Skin of body (tissue), 2 donors: Measurements from ENCODE around the gene AMBP. TPM values are rescaled to one million over a fixed set of nuclear protein-coding genes. Genes with fewer than 3 reads are reported as not detected.
"Not testable (repeated sequence)": the region's sequence is repeated elsewhere in the genome, so short reads cannot be mapped to it uniquely, and the experiment has no call there.

Source experiments
- DNase-seq: peaks from one replicate; lab custom pipeline; 2025; lab: John Stamatoyannopoulos, UW
- total RNA-seq: library from RNA; depleted of rRNA; stranded (reverse); fragments of >200 nt; gene quantifications from one replicate; pipeline ENCODE4 v1.2.3, GENCODE V29; 2014

AMBP gene
- total RNA-seq, 1 donor from 2014 or later = 0.30 TPM

DNA sequence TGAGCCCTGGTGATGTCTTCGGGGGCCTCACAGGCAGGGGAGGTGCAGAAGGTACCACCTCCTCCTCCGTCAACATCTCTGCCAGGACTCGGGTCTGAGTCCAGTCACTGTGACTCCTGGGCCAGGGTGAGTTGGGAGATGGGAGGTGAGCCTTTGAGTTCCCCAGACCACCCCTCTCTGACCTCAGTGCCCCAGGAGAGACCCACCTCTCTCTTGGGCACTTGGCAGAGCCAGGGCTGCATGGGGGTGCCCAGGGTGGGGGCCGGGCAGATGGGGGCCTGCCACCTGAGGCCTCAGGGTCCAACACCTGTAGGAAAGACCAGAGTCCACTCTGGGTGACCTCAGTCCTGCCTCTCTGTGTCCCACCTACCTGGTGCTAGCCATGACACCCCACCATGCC is 14.2 kb upstream of the AMBP start:
- no peak for DNase-seq

DNA sequence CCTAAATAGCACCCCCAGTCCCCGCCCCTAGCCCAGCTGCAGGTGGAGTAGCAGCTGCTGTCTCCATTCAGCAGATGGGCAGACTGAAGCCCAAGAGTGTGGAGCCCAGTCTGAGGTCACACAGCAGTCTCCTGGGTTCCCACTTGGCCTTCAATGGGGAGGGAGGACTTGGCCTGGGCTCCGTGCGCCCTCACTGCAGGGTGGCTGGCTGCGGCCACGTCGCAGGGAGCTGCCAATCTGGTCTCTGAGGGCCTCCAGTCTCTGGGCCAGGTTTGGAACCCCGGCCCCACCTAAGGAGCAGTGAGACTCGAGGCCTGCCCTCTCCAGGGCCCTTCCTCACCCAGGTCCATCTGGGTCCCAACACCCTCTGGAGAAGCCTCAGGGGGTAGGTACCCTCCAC is 13.6 kb upstream of the AMBP start:
- DNase-seq = no peak

DNA sequence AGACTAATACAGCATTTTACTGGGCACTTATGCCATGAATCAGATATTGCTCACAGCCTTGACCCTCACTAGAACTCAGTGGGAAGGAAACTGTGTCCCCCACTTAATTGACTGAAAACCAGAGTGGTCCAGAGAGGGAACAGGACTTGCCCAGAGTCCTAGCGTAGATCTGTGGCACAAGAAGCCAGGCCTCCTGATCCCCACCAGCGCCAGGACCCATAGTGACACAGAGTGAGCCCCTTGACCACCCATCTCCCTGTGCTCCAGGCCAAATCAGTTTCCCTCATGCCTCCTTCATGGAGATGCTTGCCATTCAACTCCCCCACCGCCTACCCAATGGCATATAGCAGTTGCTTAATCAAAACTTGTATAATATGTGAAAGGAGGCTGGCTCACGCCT is 12.7 kb upstream of the AMBP start:
- no peak for DNase-seq

DNA sequence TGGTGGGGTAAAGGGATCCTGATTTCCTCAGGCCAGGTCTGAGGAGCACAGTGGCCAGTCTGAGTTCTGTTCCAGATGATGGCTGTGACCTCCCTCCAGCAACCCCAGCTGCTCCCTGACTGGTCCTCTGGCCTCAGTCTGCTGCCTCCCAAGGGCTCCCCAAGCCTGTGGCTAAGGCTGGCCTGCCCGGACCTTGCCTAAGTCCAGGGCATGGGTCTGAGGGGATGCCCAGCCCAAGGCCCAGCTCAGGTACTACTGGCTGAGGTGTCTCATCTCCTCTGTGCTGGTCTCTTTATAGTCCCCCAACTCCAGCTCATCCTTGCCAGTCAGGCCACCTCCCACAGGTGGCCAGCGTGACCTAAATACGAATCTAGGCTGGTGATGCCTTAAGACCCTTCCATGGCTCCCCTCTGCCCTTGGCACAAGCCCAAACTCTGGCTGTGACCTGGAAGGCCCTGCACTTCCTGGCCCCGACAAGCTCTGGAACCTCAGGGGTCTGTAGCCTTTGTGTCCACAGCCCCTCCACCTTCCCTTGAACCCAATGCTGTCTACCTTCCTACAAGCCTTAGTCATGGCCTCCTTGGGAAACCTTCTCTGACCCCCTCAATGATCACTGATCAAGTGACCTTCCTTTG is 11.2 kb upstream of the AMBP start:
- DNase-seq = no peak

DNA sequence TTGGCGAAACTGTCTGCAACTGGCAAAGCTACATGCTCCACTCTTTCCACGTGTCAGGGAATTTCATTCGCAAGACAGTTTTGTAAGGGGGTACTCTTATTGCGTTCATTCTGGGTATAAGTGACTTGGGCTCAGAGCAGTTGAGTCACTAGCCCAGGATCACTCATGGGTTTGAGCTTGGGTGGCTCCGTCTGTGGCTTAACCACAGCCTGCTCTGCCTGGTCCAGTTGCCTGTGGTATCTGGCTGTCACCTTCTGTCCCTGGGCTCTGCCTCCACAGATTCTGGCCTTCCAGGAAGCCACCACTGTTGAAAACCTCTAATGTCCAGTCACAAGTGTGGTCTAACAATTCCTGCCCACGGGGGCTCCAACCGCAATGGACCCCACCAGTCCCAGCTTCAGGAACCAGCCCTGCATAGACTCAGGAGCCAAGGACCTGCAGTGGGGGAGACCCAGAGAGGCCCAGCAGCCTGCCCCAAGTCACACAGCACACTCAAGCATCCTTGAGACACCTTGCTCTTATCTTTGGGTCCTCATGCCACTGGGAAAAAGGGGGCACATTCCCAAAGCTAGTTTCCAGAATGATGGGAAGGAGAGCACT is 10.6 kb upstream of the AMBP start:
- no peak for DNase-seq

DNA sequence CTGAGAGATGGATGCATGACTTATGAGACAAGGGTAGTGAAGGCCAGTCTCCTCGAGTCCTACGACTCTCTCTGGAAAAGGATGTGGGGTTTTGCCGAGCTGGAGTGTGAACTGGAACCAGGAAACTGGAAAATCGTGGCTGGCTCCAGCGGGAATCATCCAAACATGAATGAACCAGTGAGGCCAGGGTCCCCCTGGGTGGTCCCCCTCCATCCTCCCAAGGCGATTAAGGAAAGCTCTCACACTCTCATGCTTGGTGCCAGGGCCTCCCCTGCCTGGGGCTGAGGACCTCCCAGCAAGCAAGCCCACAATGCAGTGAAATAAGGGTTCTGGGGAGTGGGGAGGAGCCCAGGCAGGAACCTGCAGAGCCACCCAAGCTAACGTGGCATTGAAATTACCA is 9.6 kb upstream of the AMBP start:
- no peak for DNase-seq

DNA sequence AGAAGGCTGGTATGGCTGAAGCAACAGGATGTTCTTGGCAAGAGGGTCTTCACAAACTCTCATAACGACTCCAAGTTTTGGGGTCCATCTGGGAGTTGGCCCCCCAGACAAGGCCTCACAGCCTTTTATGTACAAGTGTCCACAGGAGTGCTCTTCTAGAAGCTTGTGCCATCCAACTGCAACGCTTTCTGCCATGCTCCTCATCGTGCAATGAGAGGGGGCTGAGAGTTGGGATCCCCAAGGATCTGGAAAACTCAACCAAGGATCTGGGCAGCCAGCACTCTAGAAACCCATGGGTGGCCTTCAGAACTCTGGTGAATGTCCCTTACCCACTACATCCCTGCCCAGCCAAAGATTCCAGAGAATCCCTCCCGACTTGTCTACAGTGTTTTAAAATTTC is 8.5 kb upstream of the AMBP start:
- DNase-seq = no peak

DNA sequence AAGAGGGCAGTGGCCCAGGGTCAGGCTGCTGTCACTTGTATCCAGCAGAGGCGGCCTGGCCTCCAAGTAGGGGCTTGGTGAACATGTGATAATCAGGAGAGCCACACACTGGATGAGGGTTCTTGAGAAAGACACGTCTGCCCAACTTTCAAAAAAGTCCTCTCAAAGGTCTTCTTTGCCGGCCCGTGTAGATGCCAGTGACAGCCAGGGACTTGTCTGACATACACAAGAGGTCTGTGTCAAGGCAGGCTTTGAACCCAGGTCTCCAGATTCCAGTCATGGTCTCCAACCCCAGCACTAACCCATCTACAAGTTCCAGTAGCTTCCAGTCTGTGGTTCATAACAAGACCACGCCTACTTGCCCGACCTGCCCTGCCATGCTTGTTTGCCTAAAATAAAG is 7.9 kb upstream of the AMBP start:
- no peak for DNase-seq

DNA sequence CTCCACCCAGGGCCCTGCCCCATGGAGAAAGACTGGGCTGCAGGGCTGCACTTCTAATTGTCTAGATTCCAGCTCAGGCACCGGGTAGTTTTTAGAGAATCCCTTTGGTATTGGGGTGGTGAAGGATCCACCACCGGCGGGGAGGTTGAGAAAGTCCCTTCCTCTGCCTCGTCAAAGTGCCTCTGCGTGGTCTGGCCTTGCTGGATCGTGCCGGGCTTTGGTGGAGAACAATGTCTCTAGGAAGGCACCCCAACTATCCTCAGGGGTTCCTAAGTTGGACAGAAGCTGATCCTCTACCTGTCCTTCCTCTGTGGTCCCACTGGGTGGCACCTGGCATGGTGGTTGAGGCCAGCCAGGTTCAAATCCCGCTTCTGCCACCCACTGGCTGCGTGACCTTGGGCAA is 7.3 kb upstream of the AMBP start:
- DNase-seq = no peak

DNA sequence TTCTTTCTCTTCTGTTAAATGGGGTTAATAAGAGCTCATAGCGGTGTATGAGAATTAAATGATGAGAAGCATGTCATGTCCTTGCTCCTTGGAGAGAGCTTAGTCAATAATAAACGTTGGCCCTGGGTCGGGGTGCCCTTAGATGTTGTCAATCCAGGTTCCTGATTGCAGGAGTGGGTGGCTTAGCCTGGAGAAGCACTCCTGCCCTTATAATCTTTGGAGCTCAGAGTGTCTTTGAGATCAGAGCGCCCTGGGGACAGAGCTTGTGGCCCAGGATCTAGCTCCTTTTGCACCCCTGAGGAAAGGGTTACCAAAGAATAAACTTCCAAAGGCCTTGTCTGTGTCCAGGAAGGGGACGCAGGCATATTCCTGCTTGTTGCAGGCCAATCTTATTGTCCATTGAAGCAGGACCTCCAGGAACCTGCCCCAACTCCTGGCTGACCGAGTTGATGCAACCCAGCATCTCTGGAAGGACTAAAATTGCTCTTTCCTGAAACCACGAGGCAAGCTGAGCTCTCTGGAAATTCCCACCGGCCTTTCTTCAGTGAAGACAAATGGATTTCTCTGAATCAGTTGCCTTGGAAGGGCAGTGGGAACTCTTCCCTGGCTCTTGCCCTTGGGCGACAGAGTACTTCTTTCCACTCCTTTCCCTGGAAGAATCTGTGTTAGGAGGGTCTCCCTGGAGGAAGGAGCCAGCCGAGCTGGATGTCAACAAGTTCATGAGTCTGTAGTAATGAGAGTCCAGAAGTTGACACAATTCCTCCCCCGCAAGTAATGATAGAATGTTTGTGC is 6.4 kb upstream of the AMBP start:
- DNase-seq = no peak

DNA sequence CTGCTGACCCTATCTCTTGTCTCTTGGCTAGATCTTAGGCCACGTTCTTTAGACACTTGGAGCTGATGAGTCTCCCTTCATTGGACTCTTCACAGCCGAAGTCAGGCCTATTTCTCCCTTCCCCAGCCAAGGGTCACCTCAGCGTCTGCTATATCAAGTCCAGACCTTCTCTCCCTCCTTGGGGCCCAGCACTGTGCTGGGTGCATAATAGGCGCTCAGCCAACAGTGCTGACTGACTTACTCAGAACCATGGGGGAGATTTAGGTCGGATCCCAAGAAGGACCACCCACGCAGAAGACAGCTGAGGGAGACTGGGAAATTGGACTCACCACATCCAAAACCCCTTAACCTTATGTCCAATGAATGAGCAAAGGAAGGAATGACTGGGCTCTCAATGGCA is 5.6 kb upstream of the AMBP start:
- no peak for DNase-seq

DNA sequence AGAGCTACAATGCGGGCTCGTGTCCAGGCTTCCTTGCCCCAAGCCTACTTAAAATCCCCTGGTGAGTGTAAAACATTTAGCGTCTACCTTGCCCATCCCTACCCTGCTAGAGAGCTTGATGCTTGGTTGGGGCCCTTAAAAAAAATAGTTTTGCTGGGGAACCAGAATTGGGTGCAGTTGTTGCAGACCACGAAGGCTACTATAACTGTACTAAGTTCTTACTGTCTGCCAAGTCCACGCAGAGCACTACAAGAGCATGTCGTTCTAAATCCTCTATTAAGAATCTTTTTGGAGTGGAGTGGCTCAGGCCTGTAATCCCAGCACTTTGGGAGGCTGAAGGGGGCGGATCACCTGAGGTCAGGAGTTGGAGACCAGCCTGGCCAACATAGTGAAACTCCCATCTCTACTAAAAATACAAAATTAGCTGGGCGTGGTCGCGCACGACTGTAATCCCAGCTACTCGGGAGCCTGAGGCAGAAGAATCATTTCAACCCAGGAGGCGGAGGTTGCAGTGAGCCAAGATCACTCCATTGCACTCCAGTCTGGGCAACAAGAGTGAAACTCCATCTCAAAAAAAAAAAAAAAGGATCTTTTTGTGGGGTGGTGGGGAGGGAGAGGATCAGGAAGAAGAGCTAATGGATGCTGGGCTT is 4.8 kb upstream of the AMBP start:
- DNase-seq = not testable (repeated sequence)

DNA sequence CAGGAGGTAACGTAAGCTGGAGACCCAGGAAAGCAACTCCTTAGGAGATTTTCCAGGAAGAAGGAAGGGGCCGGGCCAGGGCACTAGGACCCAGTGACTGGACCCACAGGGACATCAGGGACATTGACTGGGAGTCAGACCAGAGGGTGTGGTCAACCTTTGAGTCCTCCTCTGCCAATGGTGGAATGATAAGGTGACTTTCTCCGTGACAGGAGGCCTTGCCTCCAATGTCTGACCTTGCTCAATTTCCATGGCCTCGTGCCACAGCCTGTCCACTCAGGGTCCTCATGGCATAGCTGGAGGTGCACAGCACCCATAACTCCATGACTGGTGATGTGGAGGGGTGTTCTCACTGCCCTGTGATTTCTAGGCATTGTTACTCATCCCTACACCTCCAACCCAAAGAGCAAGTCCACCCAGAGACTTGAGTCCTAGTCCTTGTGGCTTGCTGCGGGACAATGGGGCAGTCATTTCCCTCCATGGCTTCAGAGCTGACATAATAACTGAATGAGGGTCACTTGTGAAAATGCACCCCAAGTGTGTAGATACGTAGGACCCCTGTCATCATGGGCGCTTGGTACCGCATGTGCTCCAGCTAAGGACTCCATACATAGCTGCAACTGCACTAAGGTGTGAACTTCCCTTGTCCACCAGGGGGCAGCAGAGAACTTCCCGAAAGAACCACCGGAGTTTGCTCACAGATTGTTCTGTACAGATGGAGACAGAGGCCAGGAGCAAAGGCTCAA is 4.1 kb upstream of the AMBP start:
- peak; percentile 82 for DNase-seq

DNA sequence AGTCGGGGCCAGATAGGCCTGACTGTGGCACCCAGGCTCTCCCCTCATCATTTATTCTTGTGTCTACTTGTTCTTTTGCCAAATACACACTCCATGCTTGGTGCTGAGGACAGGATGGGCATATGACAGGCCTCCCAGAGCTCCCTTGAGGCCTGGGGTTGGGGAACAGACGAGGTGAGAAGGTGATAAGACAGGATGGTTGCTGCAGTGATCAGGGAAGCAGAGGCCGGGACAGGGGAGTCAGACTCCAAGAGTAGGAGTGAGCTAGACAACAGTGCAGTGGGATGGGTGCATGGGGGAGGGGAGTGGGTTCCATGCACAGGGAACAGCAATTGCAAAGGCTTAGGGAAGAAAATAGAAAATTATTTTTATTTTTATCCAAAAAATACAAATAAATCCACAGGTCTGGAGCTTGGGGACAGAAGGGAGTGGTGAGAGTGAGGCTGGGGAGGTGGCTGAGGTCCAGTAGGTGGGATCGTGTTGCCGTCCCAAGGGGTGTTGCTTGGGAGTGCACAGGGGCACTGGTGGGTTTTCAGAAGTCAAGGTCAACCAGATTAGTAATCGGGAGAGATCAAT is 3.4 kb upstream of the AMBP start:
- no peak for DNase-seq

DNA sequence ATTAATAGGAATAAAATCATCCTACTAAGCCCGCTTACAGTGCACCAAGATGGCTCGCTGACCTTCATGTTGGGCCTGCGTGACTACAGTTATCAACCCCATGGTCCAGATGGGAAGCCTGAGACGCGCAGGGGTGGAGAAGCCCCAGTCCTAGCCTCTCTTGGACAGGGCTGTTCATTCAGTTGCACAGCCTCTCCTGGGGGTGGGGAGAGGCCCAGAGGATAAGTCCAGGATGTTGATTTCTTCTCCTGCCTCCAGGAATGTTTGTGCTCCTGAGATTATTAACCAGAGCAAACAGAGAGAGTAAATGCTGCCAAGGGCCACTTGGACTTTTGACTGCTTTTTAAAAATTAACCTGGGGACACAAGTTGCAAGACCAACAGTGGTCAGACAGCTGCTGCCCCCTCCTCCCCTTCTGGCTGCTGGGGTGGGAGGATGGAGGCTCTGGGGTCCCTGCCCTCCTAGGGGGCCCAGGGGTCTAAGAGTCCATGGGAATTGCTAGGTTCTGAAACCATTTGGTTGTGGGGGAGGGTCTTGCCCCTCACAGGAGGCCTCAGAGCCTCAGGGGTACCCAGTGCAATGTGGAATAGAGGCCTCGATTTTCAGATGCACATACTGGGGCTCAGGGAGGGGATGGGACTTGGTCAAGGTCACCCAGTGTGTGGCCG is 2.8 kb upstream of the AMBP start:
- DNase-seq = no peak

DNA sequence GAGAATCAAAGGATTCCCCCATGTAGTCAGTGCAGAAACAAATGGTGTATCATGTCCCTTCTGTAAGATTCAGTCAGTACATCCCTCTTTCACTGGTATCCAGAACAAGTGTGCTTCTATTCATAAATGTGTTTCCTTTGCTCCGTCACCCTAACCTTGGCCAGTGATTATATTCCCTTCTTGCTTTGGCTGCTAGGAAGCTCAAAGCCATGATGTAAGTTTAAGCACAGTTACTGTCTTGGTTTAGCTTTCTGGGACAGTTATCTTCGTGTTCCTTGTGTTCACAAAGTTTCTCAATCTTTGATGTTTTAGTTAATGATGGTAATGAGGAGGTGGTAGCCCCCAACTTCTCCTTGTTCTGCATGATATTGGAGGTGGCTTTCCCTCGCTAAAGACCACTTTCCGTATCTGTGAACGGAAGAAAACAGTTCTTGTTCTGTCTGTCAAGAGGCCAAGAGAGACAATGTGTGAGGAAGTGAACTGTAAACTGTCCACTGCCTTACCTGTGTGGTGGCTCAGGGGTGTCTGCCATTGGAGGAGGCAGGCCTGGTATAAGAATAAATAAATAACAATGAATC is 2.2 kb upstream of the AMBP start:
- DNase-seq = no peak

DNA sequence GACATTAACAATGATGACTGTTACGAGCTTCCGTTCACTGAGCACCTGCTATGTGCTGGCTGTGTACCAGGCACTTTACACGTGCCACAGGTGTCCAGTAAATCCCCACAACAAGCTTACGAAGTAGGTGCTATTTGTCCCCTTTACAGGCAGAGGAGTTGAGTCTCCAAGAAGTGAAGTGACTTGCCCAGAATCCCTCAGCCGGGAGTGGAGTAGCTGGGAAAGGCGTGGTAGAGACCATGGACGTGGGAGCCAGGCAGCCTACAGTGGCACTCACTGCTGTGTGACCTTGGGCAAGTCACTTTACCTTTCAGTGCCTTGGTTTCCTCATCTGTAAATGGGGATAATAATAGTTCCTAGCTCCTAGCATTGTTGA is 669 bp upstream of the AMBP start:
- DNase-seq = no peak

DNA sequence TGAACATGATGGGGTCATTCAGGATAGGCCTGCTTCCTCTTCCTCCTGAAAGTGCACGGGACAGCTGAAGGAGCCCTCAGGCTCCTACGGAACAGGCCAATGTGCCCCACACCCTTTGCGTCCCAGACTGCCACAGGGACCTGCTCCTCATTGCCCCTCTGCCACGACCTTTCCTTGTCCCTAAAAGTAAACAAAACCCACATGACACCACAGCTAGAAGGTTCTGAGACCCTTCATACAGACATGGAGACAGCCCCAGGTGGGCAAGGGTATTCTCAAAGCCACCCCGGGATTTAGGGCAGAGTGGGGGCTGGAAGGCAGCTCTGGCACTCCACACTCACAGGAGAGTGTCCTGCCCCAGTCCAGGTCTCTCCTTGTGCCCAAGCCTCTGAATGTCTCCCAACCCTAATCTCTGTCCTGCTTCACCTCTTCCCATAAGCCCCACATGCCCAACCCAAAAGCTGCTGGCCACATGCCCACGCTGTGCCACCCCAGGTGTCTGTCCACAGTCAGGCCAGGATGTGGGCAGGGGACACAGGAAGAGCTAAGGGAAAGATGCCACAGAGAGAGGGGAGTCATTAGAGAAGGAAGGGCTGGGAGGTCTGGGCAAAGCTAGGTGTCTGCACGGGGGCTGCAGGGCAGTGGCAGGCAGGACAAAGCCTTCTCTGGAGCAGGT is 800 bp downstream of the AMBP start:
- no peak for DNase-seq

DNA sequence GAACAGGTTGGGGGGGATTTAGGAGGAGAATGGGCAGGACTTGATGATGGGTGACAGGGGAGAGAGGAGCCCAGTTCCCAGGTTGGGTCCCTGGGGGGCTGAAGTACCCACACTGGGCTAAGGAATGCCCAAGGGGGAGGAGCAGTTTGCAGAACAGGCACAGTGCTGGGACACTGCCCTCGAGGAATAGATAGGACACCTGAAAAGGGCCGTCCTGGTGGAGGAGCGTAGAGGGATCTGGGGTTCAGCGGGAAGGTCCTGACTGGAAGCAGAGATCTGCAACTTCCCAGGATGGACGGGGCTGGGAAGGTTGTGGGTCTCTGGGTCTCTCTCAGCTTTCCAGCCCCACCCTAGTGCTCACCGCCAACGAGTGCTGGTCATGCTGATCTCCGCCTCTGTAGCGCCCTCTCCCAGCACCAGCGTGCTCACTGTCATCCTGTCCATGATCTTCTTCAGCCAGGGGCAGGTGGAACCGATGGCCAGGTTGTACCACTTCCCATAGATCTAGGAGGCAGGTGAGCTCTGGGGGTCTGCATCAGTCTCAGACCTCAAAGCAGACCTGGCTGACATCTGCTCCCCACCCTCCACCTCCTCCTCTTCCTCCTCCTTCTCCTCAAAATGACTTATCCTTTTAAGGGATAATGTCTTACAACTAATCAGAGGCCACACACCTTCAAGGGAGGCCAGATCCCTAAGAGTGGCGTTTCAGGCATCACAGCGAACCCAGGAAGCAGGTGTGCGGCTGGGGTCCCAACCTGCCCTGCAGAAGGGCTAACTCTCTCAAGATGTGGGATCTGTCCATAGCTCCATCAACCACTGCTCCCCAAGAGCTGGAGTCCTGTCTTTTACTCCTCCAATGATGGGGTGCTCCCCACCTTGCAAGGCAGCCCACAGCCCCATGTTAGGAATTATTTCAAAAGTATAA is 1.6 kb downstream of the AMBP start:
- no peak for DNase-seq
